ENCODE measurements around the gene TDRD1. TPM values are rescaled to one million over a fixed set of nuclear protein-coding genes. Genes with fewer than 3 reads are reported as not detected.

The TDRD1 gene
- total and polyA plus RNA-seq, 2 donors (not counting 1 experiment from before 2014, with no cell fraction given) = 0.10 to 0.22 TPM

GRCh38 chr10:114176511-114176910 lies 2.6 kb upstream of the TDRD1 start:
- no peak for ATAC-seq (ENCODE audit: low read depth)

DNA sequence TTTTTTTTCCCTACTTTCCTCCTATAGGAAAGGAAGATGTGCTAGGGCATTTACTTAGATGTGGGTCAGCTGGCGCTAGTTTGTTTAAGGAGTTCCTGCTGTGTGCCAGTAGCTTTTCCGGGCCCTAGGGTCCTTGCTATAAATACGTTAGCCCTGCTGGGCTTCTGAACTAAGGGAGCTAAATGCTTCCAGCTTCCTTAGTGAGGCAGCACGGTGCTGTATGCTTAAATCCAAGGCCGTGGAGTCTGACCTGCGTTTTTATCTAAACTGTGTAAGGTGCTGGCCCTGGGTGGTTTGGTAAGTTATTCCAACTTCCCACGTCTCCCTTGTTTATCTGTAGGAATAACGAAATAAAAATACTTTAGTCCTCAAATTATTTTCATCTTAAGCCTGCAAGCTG lies 594 bp downstream of the TDRD1 start:
- H3K27ac ChIP-seq (ENCODE audit: low read length in 2 of 2) = no peak overlapping the region
- Mint-ChIP-seq H3K4me1 (peaks cover 5% of the 10 kb centered on the region), H3K27ac (no peak overlapping the region), H3K27me3 (peaks cover 5% of the 10 kb centered on the region), H3K4me3 (no peak overlapping the region), H3K9me3 (ENCODE audit: insufficient read depth) (no peaks in the 10 kb centered on the region)
- ATAC-seq (ENCODE audit: low read depth) (no peak), DNase-seq (no peak)
- intact Hi-C loops (cut with micrococcal nuclease) = loop anchor here (10.0 kb wide), 1 partner anchor 645 kb away; the partner anchor contains the start of gene FHIP2A
- H3K79me2 ChIP-seq (ENCODE audit: control insufficient read depth, insufficient read depth, low read length) = peaks cover 10% of the 10 kb centered on the region
- H3K27me3 ChIP-seq (replicated peaks in 1 of 4; ENCODE audit: control extremely low read depth in 1 of 4, control insufficient read depth in 3 of 4, insufficient read depth in 4 of 4, low read length in 3 of 4) = no peaks in the 10 kb centered on the region
- H3K4me2 ChIP-seq (replicated peaks; ENCODE audit: low read depth, low read length, poor library complexity, severe bottlenecking) = no peak overlapping the region
- H3K4me3 ChIP-seq (ENCODE audit: control extremely low read depth in 1 of 5, extremely low read depth in 1 of 5, insufficient read depth in 1 of 5, low read depth in 2 of 5, low read length in 4 of 5) = no peak overlapping the region
- ChIA-PET POLR2A (no interaction called here), CTCF (no interaction called here)
- no peaks in the 10 kb centered on the region for H3K9me3 ChIP-seq (ENCODE audit: control extremely low read depth in 1 of 3, control insufficient read depth in 2 of 3, insufficient read depth in 1 of 3, low read length in 2 of 3)
- H3K36me3 ChIP-seq (replicated peaks in 1 of 2; ENCODE audit: control extremely low read depth in 1 of 2, control insufficient read depth in 1 of 2, extremely low read depth in 1 of 2, insufficient read depth in 2 of 2, low read length in 1 of 2) = no peaks in the 10 kb centered on the region
- no peaks in the 10 kb centered on the region for H4K20me1 ChIP-seq (ENCODE audit: control insufficient read depth, insufficient read depth, low read length, poor library complexity, severe bottlenecking)
- no peak for TF ChIP-seq CTCF (IDR thresholded peaks at IDR 0.05)
- TF ChIP-seq EZH2 (IDR thresholded peaks at IDR 0.05; ENCODE audit: borderline replicate concordance, insufficient read depth, low read depth, low read length, poor library complexity, severe bottlenecking) = no peak
- no peak overlapping the region for H3K9ac ChIP-seq (ENCODE audit: low read length)
- WGBS (ENCODE audit: insufficient coverage) = 93% methylated on average over 4 of the region's 8 CpGs
- H3K4me1 ChIP-seq (ENCODE audit: control insufficient read depth in 2 of 2, insufficient read depth in 2 of 2, low read length in 2 of 2) = peaks cover 0 to 3% of the 10 kb centered on the region in 2 donors
- no peak overlapping the region for H2AFZ ChIP-seq (ENCODE audit: insufficient read depth, low read depth, low read length, poor library complexity, severe bottlenecking)

More at GRCh38 chr10:114176511-114176910, 2.6 kb upstream of the TDRD1 start:
- H3K9ac ChIP-seq (ENCODE audit: low read length) = no peak overlapping the region
- no peak overlapping the region for H3K4me3 ChIP-seq (ENCODE audit: control extremely low read depth in 1 of 5, extremely low read depth in 1 of 5, insufficient read depth in 1 of 5, low read depth in 2 of 5, low read length in 4 of 5)
- no peak overlapping the region for H2AFZ ChIP-seq (ENCODE audit: insufficient read depth, low read depth, low read length, poor library complexity, severe bottlenecking)
- H3K9me3 ChIP-seq (ENCODE audit: control extremely low read depth in 1 of 3, control insufficient read depth in 2 of 3, insufficient read depth in 1 of 3, low read length in 2 of 3) = no peaks in the 10 kb centered on the region
- Mint-ChIP-seq H3K4me1 (peaks cover 30% of the 10 kb centered on the region), H3K4me3 (no peak overlapping the region), H3K9me3 (ENCODE audit: insufficient read depth) (no peaks in the 10 kb centered on the region), H3K27me3 (peaks cover 3% of the 10 kb centered on the region), H3K27ac (no peak overlapping the region)
- TF ChIP-seq CTCF (IDR thresholded peaks at IDR 0.05) (no peak), EZH2 (IDR thresholded peaks at IDR 0.05; ENCODE audit: borderline replicate concordance, insufficient read depth, low read depth, low read length, poor library complexity, severe bottlenecking) (no peak)
- H3K36me3 ChIP-seq (replicated peaks in 1 of 2; ENCODE audit: control extremely low read depth in 1 of 2, control insufficient read depth in 1 of 2, extremely low read depth in 1 of 2, insufficient read depth in 2 of 2, low read length in 1 of 2) = no peaks in the 10 kb centered on the region
- POLR2A ChIA-PET = interaction anchor here (0.5 kb wide), 1 partner anchor 23 kb away, joined by 4 read pairs; no protein-coding TSS in a partner anchor
- no peaks in the 10 kb centered on the region for H4K20me1 ChIP-seq (ENCODE audit: control insufficient read depth, insufficient read depth, low read length, poor library complexity, severe bottlenecking)
- DNase-seq = no peak
- H3K27ac ChIP-seq (ENCODE audit: low read length in 2 of 2) = no peak overlapping the region
- H3K4me2 ChIP-seq (replicated peaks; ENCODE audit: low read depth, low read length, poor library complexity, severe bottlenecking) = no peak overlapping the region
- H3K4me1 ChIP-seq (ENCODE audit: control insufficient read depth in 2 of 2, insufficient read depth in 2 of 2, low read length in 2 of 2) = peaks cover 11 to 13% of the 10 kb centered on the region in 2 donors
- intact Hi-C loops (cut with micrococcal nuclease) = loop anchor here (10.0 kb wide), 1 partner anchor 648 kb away; the partner anchor contains the start of gene FHIP2A
- H3K27me3 ChIP-seq (replicated peaks in 1 of 4; ENCODE audit: control extremely low read depth in 1 of 4, control insufficient read depth in 3 of 4, insufficient read depth in 4 of 4, low read length in 3 of 4) = no peaks in the 10 kb centered on the region
- H3K79me2 ChIP-seq (ENCODE audit: control insufficient read depth, insufficient read depth, low read length) = peaks cover 39% of the 10 kb centered on the region
- CTCF ChIA-PET = no interaction called here
- 80% methylated on average over 1 of the region's 1 CpG for whole genome bisulfite sequencing (ENCODE audit: insufficient coverage)

Measured in B cell (primary cell).